SU-DHL-6 (cell line): ENCODE results near the gene TACC3.

ENCODE experiments used
- H2AFZ ChIP-seq: fragments of 200-600 bp; sonication (generic); 2 replicates; pipeline ENCODE4 v1.6.1; 2014; ENCODE audit warnings: low read depth, mild to moderate bottlenecking, moderate library complexity, mixed read lengths, antibody characterized with exemption, low read length; ENCODE audit not compliant: severe bottlenecking
- H3F3A ChIP-seq: fragments of 200-600 bp; shearing (Covaris generic); 2 replicates; pipeline ENCODE4 v1.6.0; 2016; ENCODE audit warnings: antibody characterized with exemption, mild to moderate bottlenecking; ENCODE audit not compliant: insufficient read depth
- H3K27ac ChIP-seq: fragments of 200-600 bp; sonication (generic); 2 replicates; pipeline ENCODE4 v1.5.1; 2016; ENCODE audit warnings: low read depth, mild to moderate bottlenecking, low read length, moderate library complexity, mixed read lengths
- H3K27me3 ChIP-seq: fragments of 200-600 bp; sonication (generic), shearing (Covaris generic); 2 replicates; pipeline ENCODE4 v1.6.0; 2014; ENCODE audit warnings: mild to moderate bottlenecking, low read length
- H3K36me3 ChIP-seq: fragments of 200-600 bp; sonication (generic); 2 replicates; pipeline ENCODE4 v1.6.1; 2014; ENCODE audit warnings: mild to moderate bottlenecking, low read length, mixed read lengths
- H3K4me2 ChIP-seq: fragments of 300-600, 200-600 bp; shearing (Covaris generic), sonication (generic); 2 replicates; pipeline ENCODE4 v1.6.0; 2014; ENCODE audit warnings: low read length, low read depth, mild to moderate bottlenecking; ENCODE audit not compliant: poor library complexity, severe bottlenecking
- H3K4me3 ChIP-seq: fragments of 200-600 bp; sonication (generic); 2 replicates; pipeline ENCODE4 v1.5.1; 2014; ENCODE audit warnings: antibody characterized with exemption, low read length, mild to moderate bottlenecking, mixed read lengths; ENCODE audit not compliant: insufficient read depth, poor library complexity, severe bottlenecking
- H3K79me2 ChIP-seq: fragments of 200-600 bp; sonication (generic); 2 replicates; pipeline ENCODE4 v1.6.1; 2014; ENCODE audit warnings: mild to moderate bottlenecking, low read length, moderate library complexity; ENCODE audit not compliant: insufficient read depth
- H3K9ac ChIP-seq: fragments of 200-600 bp; sonication (generic); 2 replicates; pipeline ENCODE4 v1.7.0; 2014; ENCODE audit warnings: mild to moderate bottlenecking, low read length
- H3K9me2 ChIP-seq: fragments of 200-600 bp; sonication (generic); replicated peaks from 2 replicates; pipeline ENCODE4 v1.6.1; 2014; ENCODE audit warnings: low read length; ENCODE audit not compliant: insufficient read depth
- H3K9me3 ChIP-seq: fragments of 200-600 bp; sonication (generic); 2 replicates; pipeline ENCODE4 v1.6.1; 2014; ENCODE audit warnings: low read length, mixed read lengths; ENCODE audit not compliant: insufficient read depth
- H4K20me1 ChIP-seq: fragments of 200-600 bp; sonication (generic); 2 replicates; pipeline ENCODE4 v1.6.1; 2014; ENCODE audit warnings: low read depth, mild to moderate bottlenecking, antibody characterized with exemption, low read length, moderate library complexity, mixed read lengths
- CTCF ChIP-seq: fragments of 200-600 bp; sonication (generic); IDR thresholded peaks from one replicate; pipeline ENCODE4 v1.5.1; 2017; ENCODE audit warnings: antibody characterized with exemption, mild to moderate bottlenecking, low read length, moderate library complexity; ENCODE audit not compliant: insufficient read depth, poor library complexity, severe bottlenecking
- EZH2phosphoT487 ChIP-seq: fragments of 200-600 bp; sonication (generic), shearing (Covaris generic); conservative IDR thresholded peaks from 2 replicates; pipeline ENCODE4 v1.6.1; 2018; ENCODE audit warnings: mild to moderate bottlenecking, antibody characterized with exemption, low read length, moderate library complexity, mixed read lengths

TACC3 gene

GRCh38 chr4:1723131-1723801 lies 1.9 kb downstream of the TACC3 start:
- peak overlapping the region; percentile 87 for H3K4me3 ChIP-seq
- H2AFZ ChIP-seq: no peak overlapping the region
- peaks cover 19% of the 10 kb centered on the region for H3K36me3 ChIP-seq
- H3K9me2 ChIP-seq: no peaks in the 10 kb centered on the region
- peaks cover 34% of the 10 kb centered on the region for H3F3A ChIP-seq
- H3K4me2 ChIP-seq: peak overlapping the region; percentile 83
- H3K27me3 ChIP-seq: no peaks in the 10 kb centered on the region
- TF ChIP-seq EZH2phosphoT487: no peak
- TF ChIP-seq CTCF: no peak
- no peaks in the 10 kb centered on the region for H3K9me3 ChIP-seq
- peak overlapping the region; percentile 93 for H3K27ac ChIP-seq
- H4K20me1 ChIP-seq: peaks cover 6% of the 10 kb centered on the region; the same call in 1 of the 2 replicates
- peaks cover 59% of the 10 kb centered on the region for H3K79me2 ChIP-seq
- H3K9ac ChIP-seq: peak overlapping the region; percentile 97

GRCh38 chr4:1725521-1725920 lies 4.2 kb downstream of the TACC3 start:
- peaks cover 10% of the 10 kb centered on the region; the same call in 1 of the 2 replicates for H4K20me1 ChIP-seq
- H3K4me2 ChIP-seq: no peak overlapping the region
- no peak overlapping the region for H3K9ac ChIP-seq
- H3K9me3 ChIP-seq: no peaks in the 10 kb centered on the region
- TF ChIP-seq CTCF (no peak), EZH2phosphoT487 (no peak)
- no peak overlapping the region for H3K27ac ChIP-seq
- no peak overlapping the region for H3K4me3 ChIP-seq
- H3F3A ChIP-seq: peaks cover 14% of the 10 kb centered on the region
- no peaks in the 10 kb centered on the region for H3K27me3 ChIP-seq
- no peaks in the 10 kb centered on the region for H3K9me2 ChIP-seq
- H3K79me2 ChIP-seq: peaks cover 81% of the 10 kb centered on the region
- no peak overlapping the region for H2AFZ ChIP-seq
- H3K36me3 ChIP-seq: peaks cover 26% of the 10 kb centered on the region

- no peak overlapping the region for H3K4me2 ChIP-seq
- H3K27ac ChIP-seq: no peak overlapping the region
- no peak overlapping the region for H3K4me3 ChIP-seq
- H3F3A ChIP-seq: peaks cover 14% of the 10 kb centered on the region
- no peaks in the 10 kb centered on the region for H3K9me3 ChIP-seq
- no peak overlapping the region for H3K9ac ChIP-seq
- peaks cover 30% of the 10 kb centered on the region for H3K36me3 ChIP-seq
- peaks cover 10% of the 10 kb centered on the region; the same call in 1 of the 2 replicates for H4K20me1 ChIP-seq
- no peaks in the 10 kb centered on the region for H3K27me3 ChIP-seq
- H2AFZ ChIP-seq: no peak overlapping the region
- peaks cover 87% of the 10 kb centered on the region for H3K79me2 ChIP-seq
- TF ChIP-seq EZH2phosphoT487 (no peak), CTCF (peak; percentile 98)
- no peaks in the 10 kb centered on the region for H3K9me2 ChIP-seq
Measured at GRCh38 chr4:1726146-1726934, 5.0 kb downstream of the TACC3 start.
